DND-41 (cell line): Measurements from ENCODE around the gene MEAK7.

Source experiments
- EZH2 ChIP-seq: IDR thresholded peaks from 3 replicates; pipeline ENCODE4 v1.6.1; 2012; ENCODE audit warnings: borderline replicate concordance, low read depth, mild to moderate bottlenecking, moderate library complexity, low read length, inconsistent platforms; ENCODE audit not compliant: severe bottlenecking
- TF ChIP-seq, protein P1 (sequence below): IDR thresholded peaks from 2 replicates; pipeline ENCODE4 v1.5.1; 2012; ENCODE audit warnings: borderline replicate concordance, low read length, moderate library complexity, mild to moderate bottlenecking; ENCODE audit not compliant: poor library complexity, severe bottlenecking; ENCODE audit errors: extremely low read depth

DNA sequence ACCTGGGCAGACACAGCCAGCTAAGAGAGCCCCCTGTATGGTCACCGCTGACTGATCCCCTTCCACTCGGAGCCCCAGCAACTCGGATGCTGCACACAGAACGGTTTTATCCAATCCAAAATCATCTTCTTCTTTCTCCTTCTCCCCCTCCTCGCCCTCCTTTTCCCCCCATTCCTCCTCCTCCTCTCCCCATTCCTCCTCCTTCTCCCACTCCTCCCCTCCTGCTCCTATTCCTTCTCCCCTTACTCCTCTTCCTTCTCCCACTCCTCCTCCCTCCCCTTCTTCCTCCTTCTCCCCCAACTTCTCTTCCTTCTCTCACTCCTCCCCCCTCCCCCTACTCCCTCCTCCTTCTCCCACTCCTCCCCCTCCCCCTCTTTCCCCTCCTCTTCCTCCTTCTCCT lies 30.4 kb upstream of the MEAK7 start:
- TF ChIP-seq EZH2 = no peak
- TF ChIP-seq, protein P1, sequence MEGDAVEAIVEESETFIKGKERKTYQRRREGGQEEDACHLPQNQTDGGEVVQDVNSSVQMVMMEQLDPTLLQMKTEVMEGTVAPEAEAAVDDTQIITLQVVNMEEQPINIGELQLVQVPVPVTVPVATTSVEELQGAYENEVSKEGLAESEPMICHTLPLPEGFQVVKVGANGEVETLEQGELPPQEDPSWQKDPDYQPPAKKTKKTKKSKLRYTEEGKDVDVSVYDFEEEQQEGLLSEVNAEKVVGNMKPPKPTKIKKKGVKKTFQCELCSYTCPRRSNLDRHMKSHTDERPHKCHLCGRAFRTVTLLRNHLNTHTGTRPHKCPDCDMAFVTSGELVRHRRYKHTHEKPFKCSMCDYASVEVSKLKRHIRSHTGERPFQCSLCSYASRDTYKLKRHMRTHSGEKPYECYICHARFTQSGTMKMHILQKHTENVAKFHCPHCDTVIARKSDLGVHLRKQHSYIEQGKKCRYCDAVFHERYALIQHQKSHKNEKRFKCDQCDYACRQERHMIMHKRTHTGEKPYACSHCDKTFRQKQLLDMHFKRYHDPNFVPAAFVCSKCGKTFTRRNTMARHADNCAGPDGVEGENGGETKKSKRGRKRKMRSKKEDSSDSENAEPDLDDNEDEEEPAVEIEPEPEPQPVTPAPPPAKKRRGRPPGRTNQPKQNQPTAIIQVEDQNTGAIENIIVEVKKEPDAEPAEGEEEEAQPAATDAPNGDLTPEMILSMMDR = no peak
